ENCODE measurements around the gene TMEM132D. TPM values are rescaled to one million over a fixed set of nuclear protein-coding genes. Genes with fewer than 3 reads are reported as not detected.

Gene TMEM132D
- total RNA-seq, 2 experiments from 2014 or later: not detected

GRCh38 chr12:129847063-129847462, 56.8 kb downstream of the TMEM132D start:
- POLR2A ChIA-PET: no interaction called here
- H3K4me1 ChIP-seq (ENCODE audit: insufficient read depth, low read length, poor library complexity, severe bottlenecking): no peaks in the 10 kb centered on the region
- intact Hi-C loops (cut with micrococcal nuclease; ENCODE audit: unreplicated experiment): no loop called here
- no peak overlapping the region for H3K4me3 ChIP-seq (ENCODE audit: low read depth, low read length, poor library complexity, severe bottlenecking)
- CTCF ChIA-PET (ENCODE audit: unreplicated experiment): no interaction called here
- no peaks in the 10 kb centered on the region for H3K9me3 ChIP-seq (ENCODE audit: low read length)
- BruUV-seq (replicated peaks): no TSS peak
- no peak overlapping the region for H2AFZ ChIP-seq (ENCODE audit: low read length)
- no peak overlapping the region for H3K27ac ChIP-seq (ENCODE audit: low read depth, low read length, poor library complexity, severe bottlenecking)
- H3K4me2 ChIP-seq (ENCODE audit: low read length): no peak overlapping the region
- no peaks in the 10 kb centered on the region for H3K79me2 ChIP-seq (ENCODE audit: insufficient read depth, low read depth, low read length)
- TF ChIP-seq CTCF (conservative IDR thresholded peaks at IDR 0.05; ENCODE audit: low read length): no peak
- DNase-seq (ENCODE audit: low spot score): no peak
- no peaks in the 10 kb centered on the region for H3K9me2 ChIP-seq (ENCODE audit: insufficient read depth, low read length)
- no peaks in the 10 kb centered on the region for H4K20me1 ChIP-seq (ENCODE audit: insufficient read depth, low read length)
- H3K36me3 ChIP-seq (ENCODE audit: insufficient read depth, low read length): no peaks in the 10 kb centered on the region

- Histone ChIP-seq H3K4me2 (ENCODE audit: low read length) (no peak overlapping the region), H3K4me3 (ENCODE audit: low read depth, low read length, poor library complexity, severe bottlenecking) (no peak overlapping the region), H3K36me3 (ENCODE audit: insufficient read depth, low read length) (no peaks in the 10 kb centered on the region), H2AFZ (ENCODE audit: low read length) (no peak overlapping the region), H3K27ac (ENCODE audit: low read depth, low read length, poor library complexity, severe bottlenecking) (no peak overlapping the region), H3K4me1 (ENCODE audit: insufficient read depth, low read length, poor library complexity, severe bottlenecking) (no peaks in the 10 kb centered on the region), H4K20me1 (ENCODE audit: insufficient read depth, low read length) (no peaks in the 10 kb centered on the region), H3K79me2 (ENCODE audit: insufficient read depth, low read depth, low read length) (no peaks in the 10 kb centered on the region), H3K9me3 (ENCODE audit: low read length) (no peaks in the 10 kb centered on the region), H3K9me2 (ENCODE audit: insufficient read depth, low read length) (no peaks in the 10 kb centered on the region)
- intact Hi-C loops (cut with micrococcal nuclease; ENCODE audit: unreplicated experiment): no loop called here
- TF ChIP-seq EZH2phosphoT487 (IDR thresholded peaks at IDR 0.05; ENCODE audit: borderline replicate concordance, low read depth, low read length) (no peak), CTCF (conservative IDR thresholded peaks at IDR 0.05; ENCODE audit: low read length) (no peak)
- DNase-seq (ENCODE audit: low spot score): no peak
- CTCF ChIA-PET (ENCODE audit: unreplicated experiment): no interaction called here
- POLR2A ChIA-PET: no interaction called here
- BruUV-seq (replicated peaks): no TSS peak
Observed at GRCh38 chr12:129844662-129845220, 59.1 kb downstream of the TMEM132D start.

GRCh38 chr12:129841251-129841650, 62.6 kb downstream of the TMEM132D start:
- CTCF ChIA-PET (ENCODE audit: unreplicated experiment): no interaction called here
- no TSS peak for BruUV-seq (replicated peaks)
- intact Hi-C loops (cut with micrococcal nuclease; ENCODE audit: unreplicated experiment): no loop called here

More at GRCh38 chr12:129841251-129841650, 62.6 kb downstream of the TMEM132D start:
- no peak for DNase-seq (ENCODE audit: low spot score)
- H3K9me3 ChIP-seq (ENCODE audit: low read length): no peaks in the 10 kb centered on the region
- no peak overlapping the region for H2AFZ ChIP-seq (ENCODE audit: low read length)
- H3K9me2 ChIP-seq (ENCODE audit: insufficient read depth, low read length): no peaks in the 10 kb centered on the region
- H3K4me2 ChIP-seq (ENCODE audit: low read length): no peak overlapping the region
- TF ChIP-seq CTCF (conservative IDR thresholded peaks at IDR 0.05; ENCODE audit: low read length) (no peak), EZH2phosphoT487 (IDR thresholded peaks at IDR 0.05; ENCODE audit: borderline replicate concordance, low read depth, low read length) (no peak)
- no peaks in the 10 kb centered on the region for H3K79me2 ChIP-seq (ENCODE audit: insufficient read depth, low read depth, low read length)
- H3K4me3 ChIP-seq (ENCODE audit: low read depth, low read length, poor library complexity, severe bottlenecking): no peak overlapping the region
- no peak overlapping the region for H3K27ac ChIP-seq (ENCODE audit: low read depth, low read length, poor library complexity, severe bottlenecking)
- H3K4me1 ChIP-seq (ENCODE audit: insufficient read depth, low read length, poor library complexity, severe bottlenecking): no peaks in the 10 kb centered on the region
- H4K20me1 ChIP-seq (ENCODE audit: insufficient read depth, low read length): no peaks in the 10 kb centered on the region
- POLR2A ChIA-PET: no interaction called here
- H3K36me3 ChIP-seq (ENCODE audit: insufficient read depth, low read length): no peaks in the 10 kb centered on the region

Measured in OCI-LY7 (cell line).